Measurements from ENCODE around the gene SYPL1.

SYPL1 gene

GRCh38 chr7:106153891-106154449, 41.9 kb upstream of the SYPL1 start (continued):
- no peak for TF ChIP-seq ZSCAN5A (tag by site-specific recombination; IDR thresholded peaks at IDR 0.05)
- no peak for TF ChIP-seq ZNF202 (tag by site-specific recombination; IDR thresholded peaks at IDR 0.05; ENCODE audit: borderline replicate concordance)
- TF ChIP-seq ZNF211 (tag by site-specific recombination; IDR thresholded peaks at IDR 0.05; ENCODE audit: low read depth) = no peak
- peak; percentile 71; the same call in 1 of the 2 replicates for TF ChIP-seq ZNF2 (tag by site-specific recombination; IDR thresholded peaks at IDR 0.05)
- no peak for TF ChIP-seq SP2 (tag by site-specific recombination; IDR thresholded peaks at IDR 0.05)
- no peak for TF ChIP-seq ZNF529 (tag by site-specific recombination; IDR thresholded peaks at IDR 0.05; ENCODE audit: insufficient replicate concordance)
- 0 out of 2 replicates have a peak, but pooled peaks have one; percentile 32 for TF ChIP-seq KLF17 (tag by site-specific recombination; IDR thresholded peaks at IDR 0.05)
- no peak for TF ChIP-seq ZIC2 (tag by site-specific recombination; IDR thresholded peaks at IDR 0.05)
- no peak for TF ChIP-seq ZBTB11 (tag by site-specific recombination; conservative IDR thresholded peaks at IDR 0.05; ENCODE audit: low read depth)
- TF ChIP-seq ZBTB44 (tag by site-specific recombination; IDR thresholded peaks at IDR 0.05) = 0 out of 2 replicates have a peak, but pooled peaks have one; percentile 10
- no peak for TF ChIP-seq ZNF768 (tag by site-specific recombination; IDR thresholded peaks at IDR 0.05)
- no peak for TF ChIP-seq ZNF837 (tag by site-specific recombination; IDR thresholded peaks at IDR 0.05)
- no peak for TF ChIP-seq ZNF664 (tag by site-specific recombination; IDR thresholded peaks at IDR 0.05)
- TF ChIP-seq IKZF3 (tag by site-specific recombination; IDR thresholded peaks at IDR 0.05) = 0 out of 2 replicates have a peak, but pooled peaks have one; percentile 25
- TF ChIP-seq ZNF610 (tag by site-specific recombination; IDR thresholded peaks at IDR 0.05; ENCODE audit: borderline replicate concordance) = no peak
- no peak for TF ChIP-seq ZNF521 (tag by site-specific recombination; IDR thresholded peaks at IDR 0.05)

- POLR2A ChIA-PET = no interaction called here
- H3K9me3 ChIP-seq (ENCODE audit: control insufficient read depth, insufficient read depth, low read depth, low read length) = no peaks in the 10 kb centered on the region
- no peak overlapping the region for H3K27ac ChIP-seq (ENCODE audit: extremely low read depth, low read depth, low read length)
- H3K36me3 ChIP-seq (ENCODE audit: control insufficient read depth in 2 of 2, insufficient read depth in 1 of 2, low read length in 2 of 2) = no peaks in the 10 kb centered on the region
- H3K4me3 ChIP-seq (ENCODE audit: low read depth, low read length) = no peak overlapping the region
- TF ChIP-seq ZBTB49 (tag by site-specific recombination; IDR thresholded peaks at IDR 0.05; ENCODE audit: low read depth) (no peak), ZNF791 (tag by site-specific recombination; IDR thresholded peaks at IDR 0.05) (no peak), ZSCAN4 (tag by site-specific recombination; IDR thresholded peaks at IDR 0.05) (no peak), ZNF26 (tag by site-specific recombination; IDR thresholded peaks at IDR 0.05) (no peak), ELK4 (IDR thresholded peaks at IDR 0.05; ENCODE audit: borderline replicate concordance, low read depth, low read length) (no peak), ZNF324 (tag by site-specific recombination; IDR thresholded peaks at IDR 0.05) (no peak), ZFP37 (tag by site-specific recombination; IDR thresholded peaks at IDR 0.05) (no peak)
- CTCF ChIA-PET = interaction anchor here (0.6 to 6.4 kb wide), 9 partner anchors 8 to 690 kb away, joined by 3 to 144 read pairs (median 11); no protein-coding TSS in a partner anchor
- no peaks in the 10 kb centered on the region for H3K4me1 ChIP-seq (ENCODE audit: control insufficient read depth, insufficient read depth, low read length)
Measured at GRCh38 chr7:106152313-106152665, 40.2 kb upstream of the SYPL1 start.

Data from HEK293 (cell line).